GM23338 (cell line): ENCODE measurements around the gene AQP1. TPM values are rescaled to one million over a fixed set of nuclear protein-coding genes. Genes with fewer than 3 reads are reported as not detected.

ENCODE experiments used
- ATAC-seq: fragments of 200-7000 bp; cut with Tn5 transposase; 3 replicates; pipeline ENCODE4 v1.9.1; 2020
- DNase-seq: peaks from one replicate; pipeline ENCODE4 v3.0.0-alpha.2; 2015; ENCODE audit warnings: low spot score
- H2AFZ ChIP-seq: fragments of 200-600 bp; sonication (generic); 2 replicates; pipeline ENCODE4 v1.8.0; 2016; ENCODE audit warnings: antibody characterized with exemption, mild to moderate bottlenecking, moderate library complexity
- H3F3A ChIP-seq: fragments of 200-600 bp; sonication (generic); replicated peaks from 2 replicates; pipeline ENCODE4 v1.8.0; 2017; ENCODE audit warnings: antibody characterized with exemption, mixed run types, low read depth
- H3K27ac ChIP-seq: fragments of 200-600 bp; sonication (generic); 2 replicates; pipeline ENCODE4 v1.6.1; 2016; ENCODE audit warnings: low read depth
- H3K27me3 ChIP-seq: fragments of 200-600 bp; sonication (generic); 2 replicates; pipeline ENCODE4 v1.8.0; 2016; ENCODE audit warnings: mild to moderate bottlenecking, mixed run types, moderate library complexity; ENCODE audit not compliant: insufficient read depth
- H3K36me3 ChIP-seq: fragments of 200-600 bp; sonication (generic); 2 replicates; pipeline ENCODE4 v1.8.0; 2016; ENCODE audit warnings: mild to moderate bottlenecking; ENCODE audit not compliant: insufficient read depth
- H3K4me1 ChIP-seq: fragments of 200-600 bp; sonication (generic); 2 replicates; pipeline ENCODE4 v1.8.0; 2016; ENCODE audit warnings: mild to moderate bottlenecking, moderate library complexity; ENCODE audit not compliant: insufficient read depth
- H3K4me2 ChIP-seq: fragments of 200-600 bp; sonication (generic); 2 replicates; pipeline ENCODE4 v1.7.1; 2017; ENCODE audit warnings: mixed run types
- H3K4me3 ChIP-seq: fragments of 200-600 bp; sonication (generic); 2 replicates; pipeline ENCODE4 v1.6.1; 2016; ENCODE audit warnings: mixed run types
- H3K79me2 ChIP-seq: fragments of 200-600 bp; sonication (generic); replicated peaks from 2 replicates; pipeline ENCODE4 v1.8.0; 2017; ENCODE audit warnings: mild to moderate bottlenecking; ENCODE audit not compliant: insufficient read depth
- H3K9me2 ChIP-seq: fragments of 200-600 bp; sonication (generic); 2 replicates; pipeline ENCODE4 v1.8.0; 2017; ENCODE audit not compliant: insufficient read depth
- H4K20me1 ChIP-seq: fragments of 200-600 bp; sonication (generic); replicated peaks from 2 replicates; pipeline ENCODE4 v1.8.0; 2017; ENCODE audit warnings: mild to moderate bottlenecking; ENCODE audit not compliant: insufficient read depth
- H3K27ac Mint-ChIP-seq: 2 replicates; pipeline ENCODE4 v1.8.0; 2020; ENCODE audit warnings: inconsistent platforms, mild to moderate bottlenecking, moderate library complexity, mixed read lengths
- H3K27me3 Mint-ChIP-seq: 3 replicates; pipeline ENCODE4 v1.8.0; 2022; ENCODE audit warnings: low read depth, mild to moderate bottlenecking, moderate library complexity, mixed read lengths, inconsistent platforms; ENCODE audit not compliant: insufficient read depth, poor library complexity
- H3K36me3 Mint-ChIP-seq: 3 replicates; pipeline ENCODE4 v1.8.0; 2021; ENCODE audit warnings: low read depth, mild to moderate bottlenecking, inconsistent platforms, moderate library complexity, mixed read lengths
- H3K4me1 Mint-ChIP-seq: 3 replicates; pipeline ENCODE4 v1.8.0; 2020; ENCODE audit warnings: mild to moderate bottlenecking, inconsistent platforms, mixed read lengths
- H3K4me3 Mint-ChIP-seq: 3 replicates; pipeline ENCODE4 v1.8.0; 2021; ENCODE audit warnings: moderate library complexity, mild to moderate bottlenecking, inconsistent platforms, mixed read lengths
- H3K9me3 Mint-ChIP-seq: 3 replicates; pipeline ENCODE4 v1.8.0; 2020; ENCODE audit warnings: moderate library complexity, mild to moderate bottlenecking, inconsistent platforms, mixed read lengths
- CREB1 ChIP-seq: fragments of 250-450 bp; sonication (Bioruptor Pico); IDR thresholded peaks from 2 replicates; pipeline ENCODE4 v1.5.0; 2020; ENCODE audit warnings: low read depth, mild to moderate bottlenecking, moderate library complexity
- EZH2 ChIP-seq: fragments of 200-600 bp; sonication (generic); IDR thresholded peaks from one replicate; pipeline ENCODE4 v1.8.0; 2017; ENCODE audit warnings: antibody characterized with exemption, mild to moderate bottlenecking, low read depth; ENCODE audit not compliant: unreplicated experiment
- EZH2phosphoT487 ChIP-seq: fragments of 200-600 bp; sonication (generic); IDR thresholded peaks from one replicate; pipeline ENCODE4 v1.8.1; 2018; ENCODE audit warnings: antibody characterized with exemption; ENCODE audit not compliant: unreplicated experiment
- JUNB ChIP-seq: IDR thresholded peaks from one replicate; pipeline ENCODE4 v1.6.1; 2016; ENCODE audit warnings: antibody characterized with exemption; ENCODE audit not compliant: unreplicated experiment
- POLR2AphosphoS5 ChIP-seq: IDR thresholded peaks from 2 replicates; pipeline ENCODE4 v1.6.1; 2016; ENCODE audit warnings: antibody characterized with exemption, low read depth
- STAT1 ChIP-seq: IDR thresholded peaks from one replicate; pipeline ENCODE4 v1.6.1; 2016; ENCODE audit warnings: antibody characterized with exemption; ENCODE audit not compliant: unreplicated experiment
- ZNF331 ChIP-seq: fragments of 250-450 bp; sonication (Bioruptor Pico); IDR thresholded peaks from 2 replicates; pipeline ENCODE4 v1.5.0; 2020; ENCODE audit warnings: low read depth, mild to moderate bottlenecking, moderate library complexity
- polyA plus RNA-seq: library from polyadenylated mRNA; unstranded; fragments of >200 nt; fragmentation: Nextera tagmentation; extraction: Ambion mirVana; gene quantifications from 2 replicates; pipeline ENCODE4 v1.2.1, GENCODE V29; 2016
- total RNA-seq: library from RNA; depleted of rRNA; stranded (reverse); fragments of >200 nt; shearing (Covaris generic); gene quantifications from 2 replicates; pipeline ENCODE4 v1.2.3, GENCODE V29; 2014
- TF ChIP-seq, protein P1 (sequence below): IDR thresholded peaks from 2 replicates; pipeline ENCODE4 v1.6.1; 2016; ENCODE audit warnings: antibody characterized with exemption
- TF ChIP-seq, protein P2 (sequence below), 2 experiments: fragments of 200-600 bp in 1 of 2; sonication (generic) in 1 of 2; conservative IDR thresholded peaks; 2 replicates each; pipeline versions ENCODE4 v1.5.1 to v1.6.1; 2016 to 2017; ENCODE audit warnings: antibody characterized with exemption in 2 of 2, low read depth in 2 of 2, mild to moderate bottlenecking in 2 of 2, moderate library complexity in 1 of 2
- TF ChIP-seq, protein P3 (sequence below): IDR thresholded peaks from one replicate; pipeline ENCODE4 v1.6.1; 2018; ENCODE audit warnings: antibody characterized with exemption; ENCODE audit not compliant: unreplicated experiment

AQP1 gene
- total and polyA plus RNA-seq, 2 experiments from 2014 or later = 0.28 TPM; not detected in 1

DNA sequence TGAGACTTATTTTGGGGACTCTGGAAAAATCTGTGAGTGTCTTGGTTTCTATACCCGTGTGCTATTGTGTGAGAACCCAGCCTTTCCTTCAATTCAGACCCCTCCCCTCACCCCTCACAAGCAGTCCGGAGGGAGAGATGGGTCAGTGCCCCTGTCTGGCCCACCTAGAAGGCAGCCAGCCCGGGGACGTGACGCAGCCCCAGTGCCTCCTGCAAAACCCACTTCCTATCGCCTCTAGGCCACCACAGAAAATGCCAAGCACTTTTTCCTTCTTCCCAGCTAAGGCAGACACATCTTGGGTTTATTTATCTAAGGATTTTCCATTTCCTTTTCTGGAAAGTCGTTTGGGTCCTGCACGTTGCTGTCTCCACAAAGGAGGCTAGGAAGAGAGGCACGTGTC is 11.6 kb upstream of the AQP1 start:
- no peak overlapping the region for H3K27ac ChIP-seq
- no peak overlapping the region for H3K4me2 ChIP-seq
- Mint-ChIP-seq H3K36me3 (no peaks in the 10 kb centered on the region), H3K4me1 (peaks cover 10% of the 10 kb centered on the region), H3K9me3 (no peaks in the 10 kb centered on the region; the same call in 2 of the 3 replicates), H3K4me3 (no peak overlapping the region), H3K27me3 (peaks cover 5% of the 10 kb centered on the region), H3K27ac (no peak overlapping the region)
- H2AFZ ChIP-seq = no peak overlapping the region
- DNase-seq (no peak), ATAC-seq (no peak)
- H3K36me3 ChIP-seq = no peaks in the 10 kb centered on the region
- no peaks in the 10 kb centered on the region for H3K9me2 ChIP-seq
- H3K4me1 ChIP-seq = no peaks in the 10 kb centered on the region
- TF ChIP-seq POLR2AphosphoS5 (no peak), EZH2 (no peak), STAT1 (no peak), JUNB (no peak), EZH2phosphoT487 (no peak), ZNF331 (CRISPR knock-in tag) (no peak), CREB1 (no peak)
- TF ChIP-seq, protein P1, sequence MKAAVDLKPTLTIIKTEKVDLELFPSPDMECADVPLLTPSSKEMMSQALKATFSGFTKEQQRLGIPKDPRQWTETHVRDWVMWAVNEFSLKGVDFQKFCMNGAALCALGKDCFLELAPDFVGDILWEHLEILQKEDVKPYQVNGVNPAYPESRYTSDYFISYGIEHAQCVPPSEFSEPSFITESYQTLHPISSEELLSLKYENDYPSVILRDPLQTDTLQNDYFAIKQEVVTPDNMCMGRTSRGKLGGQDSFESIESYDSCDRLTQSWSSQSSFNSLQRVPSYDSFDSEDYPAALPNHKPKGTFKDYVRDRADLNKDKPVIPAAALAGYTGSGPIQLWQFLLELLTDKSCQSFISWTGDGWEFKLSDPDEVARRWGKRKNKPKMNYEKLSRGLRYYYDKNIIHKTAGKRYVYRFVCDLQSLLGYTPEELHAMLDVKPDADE = no peak
- TF ChIP-seq, protein P2, sequence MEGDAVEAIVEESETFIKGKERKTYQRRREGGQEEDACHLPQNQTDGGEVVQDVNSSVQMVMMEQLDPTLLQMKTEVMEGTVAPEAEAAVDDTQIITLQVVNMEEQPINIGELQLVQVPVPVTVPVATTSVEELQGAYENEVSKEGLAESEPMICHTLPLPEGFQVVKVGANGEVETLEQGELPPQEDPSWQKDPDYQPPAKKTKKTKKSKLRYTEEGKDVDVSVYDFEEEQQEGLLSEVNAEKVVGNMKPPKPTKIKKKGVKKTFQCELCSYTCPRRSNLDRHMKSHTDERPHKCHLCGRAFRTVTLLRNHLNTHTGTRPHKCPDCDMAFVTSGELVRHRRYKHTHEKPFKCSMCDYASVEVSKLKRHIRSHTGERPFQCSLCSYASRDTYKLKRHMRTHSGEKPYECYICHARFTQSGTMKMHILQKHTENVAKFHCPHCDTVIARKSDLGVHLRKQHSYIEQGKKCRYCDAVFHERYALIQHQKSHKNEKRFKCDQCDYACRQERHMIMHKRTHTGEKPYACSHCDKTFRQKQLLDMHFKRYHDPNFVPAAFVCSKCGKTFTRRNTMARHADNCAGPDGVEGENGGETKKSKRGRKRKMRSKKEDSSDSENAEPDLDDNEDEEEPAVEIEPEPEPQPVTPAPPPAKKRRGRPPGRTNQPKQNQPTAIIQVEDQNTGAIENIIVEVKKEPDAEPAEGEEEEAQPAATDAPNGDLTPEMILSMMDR (conservative IDR thresholded peaks at IDR 0.05; ENCODE audit: low read depth in 2 of 2) = no peak
- TF ChIP-seq, protein P3, sequence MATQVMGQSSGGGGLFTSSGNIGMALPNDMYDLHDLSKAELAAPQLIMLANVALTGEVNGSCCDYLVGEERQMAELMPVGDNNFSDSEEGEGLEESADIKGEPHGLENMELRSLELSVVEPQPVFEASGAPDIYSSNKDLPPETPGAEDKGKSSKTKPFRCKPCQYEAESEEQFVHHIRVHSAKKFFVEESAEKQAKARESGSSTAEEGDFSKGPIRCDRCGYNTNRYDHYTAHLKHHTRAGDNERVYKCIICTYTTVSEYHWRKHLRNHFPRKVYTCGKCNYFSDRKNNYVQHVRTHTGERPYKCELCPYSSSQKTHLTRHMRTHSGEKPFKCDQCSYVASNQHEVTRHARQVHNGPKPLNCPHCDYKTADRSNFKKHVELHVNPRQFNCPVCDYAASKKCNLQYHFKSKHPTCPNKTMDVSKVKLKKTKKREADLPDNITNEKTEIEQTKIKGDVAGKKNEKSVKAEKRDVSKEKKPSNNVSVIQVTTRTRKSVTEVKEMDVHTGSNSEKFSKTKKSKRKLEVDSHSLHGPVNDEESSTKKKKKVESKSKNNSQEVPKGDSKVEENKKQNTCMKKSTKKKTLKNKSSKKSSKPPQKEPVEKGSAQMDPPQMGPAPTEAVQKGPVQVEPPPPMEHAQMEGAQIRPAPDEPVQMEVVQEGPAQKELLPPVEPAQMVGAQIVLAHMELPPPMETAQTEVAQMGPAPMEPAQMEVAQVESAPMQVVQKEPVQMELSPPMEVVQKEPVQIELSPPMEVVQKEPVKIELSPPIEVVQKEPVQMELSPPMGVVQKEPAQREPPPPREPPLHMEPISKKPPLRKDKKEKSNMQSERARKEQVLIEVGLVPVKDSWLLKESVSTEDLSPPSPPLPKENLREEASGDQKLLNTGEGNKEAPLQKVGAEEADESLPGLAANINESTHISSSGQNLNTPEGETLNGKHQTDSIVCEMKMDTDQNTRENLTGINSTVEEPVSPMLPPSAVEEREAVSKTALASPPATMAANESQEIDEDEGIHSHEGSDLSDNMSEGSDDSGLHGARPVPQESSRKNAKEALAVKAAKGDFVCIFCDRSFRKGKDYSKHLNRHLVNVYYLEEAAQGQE = no peak
- no peaks in the 10 kb centered on the region for H3K27me3 ChIP-seq
- no peaks in the 10 kb centered on the region for H4K20me1 ChIP-seq
- no peaks in the 10 kb centered on the region for H3K79me2 ChIP-seq
- no peaks in the 10 kb centered on the region for H3F3A ChIP-seq
- H3K4me3 ChIP-seq = no peak overlapping the region
